ENCODE results near the gene STK36.

STK36 gene, protein sequence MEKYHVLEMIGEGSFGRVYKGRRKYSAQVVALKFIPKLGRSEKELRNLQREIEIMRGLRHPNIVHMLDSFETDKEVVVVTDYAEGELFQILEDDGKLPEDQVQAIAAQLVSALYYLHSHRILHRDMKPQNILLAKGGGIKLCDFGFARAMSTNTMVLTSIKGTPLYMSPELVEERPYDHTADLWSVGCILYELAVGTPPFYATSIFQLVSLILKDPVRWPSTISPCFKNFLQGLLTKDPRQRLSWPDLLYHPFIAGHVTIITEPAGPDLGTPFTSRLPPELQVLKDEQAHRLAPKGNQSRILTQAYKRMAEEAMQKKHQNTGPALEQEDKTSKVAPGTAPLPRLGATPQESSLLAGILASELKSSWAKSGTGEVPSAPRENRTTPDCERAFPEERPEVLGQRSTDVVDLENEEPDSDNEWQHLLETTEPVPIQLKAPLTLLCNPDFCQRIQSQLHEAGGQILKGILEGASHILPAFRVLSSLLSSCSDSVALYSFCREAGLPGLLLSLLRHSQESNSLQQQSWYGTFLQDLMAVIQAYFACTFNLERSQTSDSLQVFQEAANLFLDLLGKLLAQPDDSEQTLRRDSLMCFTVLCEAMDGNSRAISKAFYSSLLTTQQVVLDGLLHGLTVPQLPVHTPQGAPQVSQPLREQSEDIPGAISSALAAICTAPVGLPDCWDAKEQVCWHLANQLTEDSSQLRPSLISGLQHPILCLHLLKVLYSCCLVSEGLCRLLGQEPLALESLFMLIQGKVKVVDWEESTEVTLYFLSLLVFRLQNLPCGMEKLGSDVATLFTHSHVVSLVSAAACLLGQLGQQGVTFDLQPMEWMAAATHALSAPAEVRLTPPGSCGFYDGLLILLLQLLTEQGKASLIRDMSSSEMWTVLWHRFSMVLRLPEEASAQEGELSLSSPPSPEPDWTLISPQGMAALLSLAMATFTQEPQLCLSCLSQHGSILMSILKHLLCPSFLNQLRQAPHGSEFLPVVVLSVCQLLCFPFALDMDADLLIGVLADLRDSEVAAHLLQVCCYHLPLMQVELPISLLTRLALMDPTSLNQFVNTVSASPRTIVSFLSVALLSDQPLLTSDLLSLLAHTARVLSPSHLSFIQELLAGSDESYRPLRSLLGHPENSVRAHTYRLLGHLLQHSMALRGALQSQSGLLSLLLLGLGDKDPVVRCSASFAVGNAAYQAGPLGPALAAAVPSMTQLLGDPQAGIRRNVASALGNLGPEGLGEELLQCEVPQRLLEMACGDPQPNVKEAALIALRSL (N-terminal part only)

DNA sequence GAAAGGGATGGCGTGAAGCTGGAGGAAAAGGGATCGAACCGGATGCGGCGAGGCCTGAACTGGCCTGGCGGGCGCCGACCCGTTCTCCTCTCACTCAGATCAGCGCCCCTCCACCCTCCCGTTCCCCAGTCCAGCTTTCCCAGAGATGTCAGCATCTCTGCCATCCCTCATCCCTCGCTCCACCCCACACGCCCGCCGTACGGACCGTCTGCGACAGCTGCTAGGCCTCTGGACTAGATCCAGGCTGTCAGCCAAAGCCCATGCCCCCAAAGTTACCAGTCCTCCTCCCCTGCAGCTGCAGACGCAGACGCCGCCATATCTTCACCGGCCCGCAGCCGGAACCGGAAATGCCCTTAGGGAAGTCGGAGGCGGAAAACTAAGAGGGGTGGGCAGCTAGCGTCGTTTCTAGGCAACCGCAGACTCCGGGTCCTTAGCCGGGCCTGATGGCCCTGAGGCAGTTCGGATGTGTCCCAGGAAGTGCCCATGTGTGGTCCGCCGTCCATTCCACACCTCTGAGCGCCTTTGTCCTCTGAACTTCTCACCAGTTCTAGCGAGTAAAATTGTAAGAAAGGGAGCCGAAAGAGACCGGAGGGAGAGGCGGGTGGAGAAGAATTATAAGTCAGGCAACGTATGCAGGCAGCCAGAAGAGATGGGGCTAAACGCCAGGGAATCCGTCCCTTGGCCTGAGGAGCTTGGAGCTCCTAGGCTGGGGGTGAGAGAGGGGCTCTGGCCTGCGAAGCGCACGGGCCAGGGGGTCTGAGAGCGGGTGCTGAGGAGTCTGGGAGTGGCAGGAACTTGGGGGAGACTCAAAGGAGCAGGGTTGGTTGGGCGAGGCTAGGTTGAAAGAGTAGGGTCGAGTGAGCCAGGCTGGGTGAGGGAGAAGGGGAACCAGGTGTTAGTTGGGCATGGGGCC lies at the start of gene STK36, which contains the start of gene RNF25:
TSS of gene STK36 (plus strand) at position 433 of the 913 bp plus-strand sequence. CDS start 744 bp downstream, outside the sequence.
TSS of gene RNF25 (minus strand) at position 349 of the 913 bp plus-strand sequence. CDS start at position 317, 32 bp downstream.
- peak within 1 kb of the TSS; percentile 65 for H3K4me3 ChIP-seq (ENCODE audit: low read depth, low read length)

DNA sequence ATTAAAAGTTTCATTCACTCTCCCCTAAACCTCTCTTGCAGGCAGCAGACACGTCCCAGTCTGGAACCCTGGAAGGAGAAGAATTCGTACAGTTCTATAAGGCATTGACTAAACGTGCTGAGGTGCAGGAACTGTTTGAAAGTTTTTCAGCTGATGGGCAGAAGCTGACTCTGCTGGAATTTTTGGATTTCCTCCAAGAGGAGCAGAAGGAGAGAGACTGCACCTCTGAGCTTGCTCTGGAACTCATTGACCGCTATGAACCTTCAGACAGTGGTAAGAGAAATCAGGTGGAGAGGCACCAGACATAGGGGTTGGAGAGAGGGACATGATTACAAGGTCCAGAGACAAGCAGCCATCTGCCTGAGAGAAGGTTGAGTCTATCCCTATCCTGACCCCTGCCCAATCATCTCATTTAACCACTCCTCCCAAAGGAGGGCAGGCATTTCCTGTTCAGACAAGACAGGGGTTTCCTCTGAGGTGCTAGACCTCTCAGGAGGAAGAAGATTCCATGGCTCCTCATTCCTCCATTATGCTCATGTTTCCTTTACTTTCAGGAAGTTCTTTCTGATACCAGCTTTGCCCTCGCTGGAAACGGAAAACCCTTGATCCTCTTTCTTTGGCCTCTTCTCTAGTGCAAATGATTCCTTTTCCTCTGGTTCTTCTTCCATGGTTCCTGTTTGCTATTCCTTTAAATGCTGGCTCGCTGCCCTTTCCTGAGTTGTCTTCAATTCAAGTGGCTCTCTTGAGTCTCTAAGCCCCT lies 49.1 kb upstream of the STK36 start:
- no peak overlapping the region for H3K4me3 ChIP-seq (ENCODE audit: low read depth, low read length)
- TF ChIP-seq, protein P1, sequence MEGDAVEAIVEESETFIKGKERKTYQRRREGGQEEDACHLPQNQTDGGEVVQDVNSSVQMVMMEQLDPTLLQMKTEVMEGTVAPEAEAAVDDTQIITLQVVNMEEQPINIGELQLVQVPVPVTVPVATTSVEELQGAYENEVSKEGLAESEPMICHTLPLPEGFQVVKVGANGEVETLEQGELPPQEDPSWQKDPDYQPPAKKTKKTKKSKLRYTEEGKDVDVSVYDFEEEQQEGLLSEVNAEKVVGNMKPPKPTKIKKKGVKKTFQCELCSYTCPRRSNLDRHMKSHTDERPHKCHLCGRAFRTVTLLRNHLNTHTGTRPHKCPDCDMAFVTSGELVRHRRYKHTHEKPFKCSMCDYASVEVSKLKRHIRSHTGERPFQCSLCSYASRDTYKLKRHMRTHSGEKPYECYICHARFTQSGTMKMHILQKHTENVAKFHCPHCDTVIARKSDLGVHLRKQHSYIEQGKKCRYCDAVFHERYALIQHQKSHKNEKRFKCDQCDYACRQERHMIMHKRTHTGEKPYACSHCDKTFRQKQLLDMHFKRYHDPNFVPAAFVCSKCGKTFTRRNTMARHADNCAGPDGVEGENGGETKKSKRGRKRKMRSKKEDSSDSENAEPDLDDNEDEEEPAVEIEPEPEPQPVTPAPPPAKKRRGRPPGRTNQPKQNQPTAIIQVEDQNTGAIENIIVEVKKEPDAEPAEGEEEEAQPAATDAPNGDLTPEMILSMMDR (IDR thresholded peaks at IDR 0.05; ENCODE audit: borderline replicate concordance, insufficient read depth, low read depth, low read length): no peak

More for the DNA sequence above, at the start of gene STK36, which contains the start of gene RNF25:
- TF ChIP-seq, protein P1 (IDR thresholded peaks at IDR 0.05; ENCODE audit: borderline replicate concordance, insufficient read depth, low read depth, low read length): no peak

DNA sequence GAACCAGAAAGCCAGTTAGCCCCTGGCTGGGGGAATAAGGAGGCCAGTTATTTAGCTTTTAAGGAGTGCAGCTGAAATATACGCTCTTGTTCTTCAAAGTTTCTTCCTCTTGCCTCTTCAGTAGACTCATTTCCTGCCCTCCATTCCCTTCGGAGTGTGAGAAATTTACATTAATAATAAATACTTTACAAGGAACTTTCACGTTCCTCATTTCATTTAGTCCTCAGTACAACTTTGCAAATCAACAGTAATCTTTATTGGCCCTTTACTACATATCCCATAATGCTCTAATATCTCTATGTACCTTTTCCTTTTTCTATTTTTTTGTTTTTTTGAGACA lies 48.5 kb upstream of the STK36 start:
- H3K4me3 ChIP-seq (ENCODE audit: low read depth, low read length): no peak overlapping the region
- TF ChIP-seq, protein P1 (IDR thresholded peaks at IDR 0.05; ENCODE audit: borderline replicate concordance, insufficient read depth, low read depth, low read length): no peak

DNA sequence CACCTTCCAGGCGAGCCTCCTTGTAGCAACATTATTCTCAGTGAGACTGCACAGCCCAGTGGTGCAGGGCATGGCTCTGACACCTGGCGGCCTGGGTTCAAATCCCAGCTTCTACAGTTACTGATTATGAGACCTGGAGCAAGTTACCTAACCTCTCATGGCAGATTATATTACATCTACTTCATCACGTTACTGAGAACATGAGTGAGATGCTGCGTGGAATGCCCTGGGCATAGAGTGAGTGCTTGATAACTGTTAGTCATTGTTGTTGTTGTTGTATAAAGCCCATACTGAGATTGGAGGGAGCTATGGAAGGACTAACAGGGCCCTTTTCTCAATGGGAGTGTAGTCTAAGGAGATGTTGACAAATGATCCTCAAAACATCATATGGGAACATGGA lies 45.5 kb upstream of the STK36 start:
- TF ChIP-seq, protein P1 (IDR thresholded peaks at IDR 0.05; ENCODE audit: borderline replicate concordance, insufficient read depth, low read depth, low read length): no peak
- no peak overlapping the region for H3K4me3 ChIP-seq (ENCODE audit: low read depth, low read length)

DNA sequence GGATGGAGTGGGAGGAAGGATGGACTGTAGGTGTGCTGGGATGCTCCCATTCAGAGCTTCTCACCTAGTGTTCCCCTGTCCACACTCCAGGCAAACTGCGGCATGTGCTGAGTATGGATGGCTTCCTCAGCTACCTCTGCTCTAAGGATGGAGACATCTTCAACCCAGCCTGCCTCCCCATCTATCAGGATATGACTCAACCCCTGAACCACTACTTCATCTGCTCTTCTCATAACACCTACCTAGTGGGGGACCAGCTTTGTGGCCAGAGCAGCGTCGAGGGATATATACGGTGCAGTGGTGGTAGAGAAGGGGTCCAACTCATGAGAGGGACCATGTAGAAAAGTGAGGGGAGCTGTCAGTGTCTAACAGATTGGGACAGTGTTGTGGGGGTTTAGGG lies 43.9 kb upstream of the STK36 start:
- TF ChIP-seq, protein P1 (IDR thresholded peaks at IDR 0.05; ENCODE audit: borderline replicate concordance, insufficient read depth, low read depth, low read length): no peak
- no peak overlapping the region for H3K4me3 ChIP-seq (ENCODE audit: low read depth, low read length)

Data from GM12875 (cell line).